Measurements from ENCODE around the gene NBEA.

NBEA gene

DNA sequence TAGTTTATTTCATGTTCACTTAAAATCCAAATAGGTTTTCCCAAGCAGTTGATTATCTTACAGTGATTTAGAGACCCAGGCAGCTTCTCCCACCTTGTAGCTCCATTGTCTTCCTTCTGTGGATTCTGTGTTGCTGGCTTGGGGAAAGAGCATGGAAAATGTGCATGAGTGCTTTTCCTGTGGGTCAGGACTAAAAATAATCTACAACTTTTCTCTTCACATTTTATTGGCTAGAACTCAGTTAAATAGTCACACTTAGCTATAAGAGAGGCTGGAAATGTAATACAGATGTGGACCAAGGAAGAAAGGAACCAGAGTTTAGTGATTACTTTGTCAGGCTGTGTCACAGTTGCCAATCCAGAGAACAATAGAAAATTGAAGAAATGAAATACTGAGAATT is 198.8 kb downstream of the NBEA start:
- H3K36me3 ChIP-seq: no peaks in the 10 kb centered on the region
- TF ChIP-seq, protein P1, sequence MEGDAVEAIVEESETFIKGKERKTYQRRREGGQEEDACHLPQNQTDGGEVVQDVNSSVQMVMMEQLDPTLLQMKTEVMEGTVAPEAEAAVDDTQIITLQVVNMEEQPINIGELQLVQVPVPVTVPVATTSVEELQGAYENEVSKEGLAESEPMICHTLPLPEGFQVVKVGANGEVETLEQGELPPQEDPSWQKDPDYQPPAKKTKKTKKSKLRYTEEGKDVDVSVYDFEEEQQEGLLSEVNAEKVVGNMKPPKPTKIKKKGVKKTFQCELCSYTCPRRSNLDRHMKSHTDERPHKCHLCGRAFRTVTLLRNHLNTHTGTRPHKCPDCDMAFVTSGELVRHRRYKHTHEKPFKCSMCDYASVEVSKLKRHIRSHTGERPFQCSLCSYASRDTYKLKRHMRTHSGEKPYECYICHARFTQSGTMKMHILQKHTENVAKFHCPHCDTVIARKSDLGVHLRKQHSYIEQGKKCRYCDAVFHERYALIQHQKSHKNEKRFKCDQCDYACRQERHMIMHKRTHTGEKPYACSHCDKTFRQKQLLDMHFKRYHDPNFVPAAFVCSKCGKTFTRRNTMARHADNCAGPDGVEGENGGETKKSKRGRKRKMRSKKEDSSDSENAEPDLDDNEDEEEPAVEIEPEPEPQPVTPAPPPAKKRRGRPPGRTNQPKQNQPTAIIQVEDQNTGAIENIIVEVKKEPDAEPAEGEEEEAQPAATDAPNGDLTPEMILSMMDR (IDR thresholded peaks at IDR 0.05; ENCODE audit: low read depth, low read length): no peak
- no peaks in the 10 kb centered on the region for H3K9me3 ChIP-seq
- no peaks in the 10 kb centered on the region for H3K27me3 ChIP-seq
- DNase-seq: no peak
- no peak overlapping the region for H3K4me3 ChIP-seq (ENCODE audit: low read depth, low read length)
- peaks cover 8% of the 10 kb centered on the region for H3K4me1 ChIP-seq

DNA sequence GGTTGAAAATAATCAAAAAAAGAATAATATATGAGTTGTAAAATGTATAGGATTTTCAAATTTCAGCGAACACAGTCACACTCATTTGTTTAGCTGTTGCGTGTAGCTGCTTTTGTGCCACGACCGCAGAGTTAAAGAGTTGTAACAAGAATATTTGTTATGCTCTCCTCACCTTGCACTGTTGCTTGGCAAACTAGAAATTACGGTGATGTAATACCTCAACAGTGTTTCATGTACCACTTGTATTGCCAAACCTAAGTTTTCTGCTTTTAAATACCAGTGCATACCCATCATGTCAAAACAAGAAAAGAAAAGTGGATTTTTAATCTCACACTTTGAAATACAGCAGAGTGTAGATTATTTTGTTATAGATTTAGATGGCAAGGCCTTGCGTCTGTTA is 201.1 kb downstream of the NBEA start:
- no peaks in the 10 kb centered on the region for H3K27me3 ChIP-seq
- no peak overlapping the region for H3K4me3 ChIP-seq (ENCODE audit: low read depth, low read length)
- no peaks in the 10 kb centered on the region for H3K9me3 ChIP-seq
- no peak for DNase-seq
- H3K36me3 ChIP-seq: no peaks in the 10 kb centered on the region
- TF ChIP-seq, protein P1 (IDR thresholded peaks at IDR 0.05; ENCODE audit: low read depth, low read length): no peak
- peaks cover 8% of the 10 kb centered on the region for H3K4me1 ChIP-seq

GRCh38 chr13:35144166-35144890 is 202.3 kb downstream of the NBEA start:
- Histone ChIP-seq H3K36me3 (no peaks in the 10 kb centered on the region), H3K4me3 (ENCODE audit: low read depth, low read length) (no peak overlapping the region), H3K27me3 (no peaks in the 10 kb centered on the region), H3K4me1 (peaks cover 8% of the 10 kb centered on the region), H3K9me3 (no peaks in the 10 kb centered on the region)
- TF ChIP-seq, protein P1 (IDR thresholded peaks at IDR 0.05; ENCODE audit: low read depth, low read length): no peak
- peak; percentile 38 for DNase-seq

DNA sequence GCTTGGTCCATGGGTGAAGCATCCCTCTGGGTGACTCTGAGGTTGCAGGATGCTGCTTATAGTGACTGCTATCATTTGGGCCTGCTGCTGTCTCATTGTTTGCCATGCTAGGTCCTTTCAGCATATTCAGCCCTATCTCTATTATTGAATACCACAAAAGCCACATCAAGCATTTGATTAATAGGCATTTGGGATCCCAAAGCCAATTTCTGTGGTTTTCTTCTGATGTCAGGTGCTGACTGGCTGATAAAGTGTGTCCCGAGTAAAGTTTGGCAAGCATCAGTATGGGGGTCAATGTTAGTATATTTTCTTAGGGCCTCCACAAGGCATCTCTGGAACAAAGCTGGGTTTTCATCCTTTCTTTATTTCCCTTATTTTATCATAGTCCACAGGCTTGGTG is 204.6 kb downstream of the NBEA start:
- Histone ChIP-seq H3K36me3 (no peaks in the 10 kb centered on the region), H3K9me3 (no peaks in the 10 kb centered on the region), H3K4me1 (peaks cover 8% of the 10 kb centered on the region), H3K27me3 (no peaks in the 10 kb centered on the region), H3K4me3 (ENCODE audit: low read depth, low read length) (no peak overlapping the region)
- DNase-seq: no peak
- TF ChIP-seq, protein P1 (IDR thresholded peaks at IDR 0.05; ENCODE audit: low read depth, low read length): no peak

GRCh38 chr13:35157143-35157755 is 215.2 kb downstream of the NBEA start:
- Histone ChIP-seq H3K9me3 (no peaks in the 10 kb centered on the region), H3K36me3 (peaks cover 3% of the 10 kb centered on the region; the same call in 1 of the 2 replicates), H3K4me3 (ENCODE audit: low read depth, low read length) (no peak overlapping the region), H3K4me1 (peaks cover 4% of the 10 kb centered on the region; the same call in 1 of the 2 replicates), H3K27me3 (no peaks in the 10 kb centered on the region)
- TF ChIP-seq, protein P1 (IDR thresholded peaks at IDR 0.05; ENCODE audit: low read depth, low read length): peak; percentile 81
- DNase-seq: peak; percentile 51

DNA sequence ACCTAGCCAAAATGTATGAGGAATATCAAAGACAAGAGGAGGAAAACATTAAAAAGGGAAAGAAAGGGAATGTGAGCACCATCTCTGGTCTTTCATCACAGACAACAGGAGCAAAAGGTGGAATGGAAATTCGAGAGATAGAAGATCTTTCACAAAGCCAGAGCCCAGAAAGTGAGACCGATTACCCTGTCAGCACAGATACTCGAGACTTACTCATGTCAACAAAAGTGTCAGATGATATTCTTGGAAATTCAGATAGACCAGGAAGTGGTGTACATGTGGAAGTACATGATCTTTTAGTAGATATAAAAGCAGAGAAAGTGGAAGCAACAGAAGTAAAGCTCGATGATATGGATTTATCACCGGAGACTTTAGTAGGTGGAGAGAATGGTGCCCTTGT is 217.0 kb downstream of the NBEA start:
- Histone ChIP-seq H3K4me1 (peaks cover 4% of the 10 kb centered on the region; the same call in 1 of the 2 replicates), H3K27me3 (no peaks in the 10 kb centered on the region), H3K36me3 (peaks cover 3% of the 10 kb centered on the region; the same call in 1 of the 2 replicates), H3K4me3 (ENCODE audit: low read depth, low read length) (no peak overlapping the region), H3K9me3 (no peaks in the 10 kb centered on the region)
- TF ChIP-seq, protein P1 (IDR thresholded peaks at IDR 0.05; ENCODE audit: low read depth, low read length): no peak
- DNase-seq: no peak
